ENCODE results near the gene C16orf54.
"Not testable (repeated sequence)": the region's sequence is repeated elsewhere in the genome, so short reads cannot be mapped to it uniquely, and the experiment has no call there.

The C16orf54 gene

DNA sequence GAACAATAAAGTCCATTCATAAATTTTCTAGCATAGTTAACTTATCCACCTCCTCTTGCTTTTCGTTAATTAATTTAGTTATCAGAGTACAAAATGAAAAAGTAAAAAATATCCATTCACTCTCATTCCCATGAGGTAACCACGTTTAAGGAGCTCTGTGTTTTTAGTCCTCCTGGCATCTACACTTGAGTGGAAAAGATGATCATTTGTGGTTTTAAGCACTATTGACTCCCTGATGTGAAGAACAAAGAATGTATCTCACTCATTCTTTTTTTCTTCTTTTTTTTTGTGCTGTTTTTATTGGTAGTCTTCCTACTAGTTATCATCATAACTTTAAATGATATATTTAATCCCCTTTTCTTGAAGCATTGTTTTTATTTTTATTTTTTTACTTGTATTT lies 40.8 kb downstream of the C16orf54 start:
- DNase-seq: no peak

DNA sequence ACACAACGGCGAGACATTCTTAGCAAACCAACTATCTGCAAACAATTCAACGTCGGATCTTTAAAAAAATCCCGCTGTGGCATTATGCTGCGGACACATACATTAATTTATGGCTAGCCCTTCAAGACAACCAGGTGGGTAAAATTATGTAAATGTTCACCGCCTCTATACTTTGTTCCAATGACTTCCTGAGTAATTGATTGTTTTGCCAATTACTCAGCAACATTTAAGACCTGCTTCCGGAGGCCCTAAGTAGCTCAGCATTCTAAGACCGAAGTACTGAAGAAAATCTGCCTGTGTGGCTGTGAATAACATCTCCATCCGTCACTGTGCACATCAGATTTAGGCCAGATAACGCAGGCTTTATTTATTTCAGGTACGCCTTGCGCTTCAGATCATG lies 43.5 kb downstream of the C16orf54 start:
- no peak for DNase-seq

GRCh38 chr16:29701214-29701555 lies 44.6 kb downstream of the C16orf54 start:
- DNase-seq: no peak

DNA sequence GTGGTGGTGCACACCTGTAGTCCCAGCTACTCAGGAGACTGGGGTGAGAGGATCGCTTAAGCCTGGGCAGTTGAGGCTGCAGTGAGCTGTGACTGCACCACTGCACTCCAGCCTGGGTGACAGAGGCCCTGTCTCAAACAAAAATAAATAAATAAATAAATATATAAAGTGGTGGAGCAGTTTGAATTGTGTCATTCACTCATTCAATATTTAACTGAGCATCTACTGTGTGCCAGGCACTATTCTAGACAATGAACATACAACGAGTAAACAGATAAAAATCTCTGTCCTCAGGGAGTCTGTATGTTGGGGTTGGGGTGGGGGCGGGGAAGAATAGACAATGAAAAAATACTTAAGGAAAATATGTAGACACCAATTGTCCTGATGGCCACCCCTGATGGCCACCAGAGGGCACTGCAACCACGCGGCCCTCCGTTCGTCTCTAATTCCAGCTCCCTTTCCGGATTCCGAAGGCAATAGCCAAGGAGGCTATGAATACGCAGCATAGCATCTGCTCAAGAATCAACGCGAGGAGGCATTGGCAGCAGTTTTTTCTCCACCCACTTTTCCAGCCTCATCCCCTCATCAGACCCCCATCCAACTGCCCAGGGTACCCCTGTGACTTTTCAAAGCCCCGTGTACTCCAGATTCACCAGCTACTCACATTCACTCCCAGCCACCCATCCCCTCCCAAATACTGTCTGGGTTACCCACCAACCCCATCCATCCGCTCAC lies 45.4 kb downstream of the C16orf54 start:
- peak; percentile 83 for DNase-seq

DNA sequence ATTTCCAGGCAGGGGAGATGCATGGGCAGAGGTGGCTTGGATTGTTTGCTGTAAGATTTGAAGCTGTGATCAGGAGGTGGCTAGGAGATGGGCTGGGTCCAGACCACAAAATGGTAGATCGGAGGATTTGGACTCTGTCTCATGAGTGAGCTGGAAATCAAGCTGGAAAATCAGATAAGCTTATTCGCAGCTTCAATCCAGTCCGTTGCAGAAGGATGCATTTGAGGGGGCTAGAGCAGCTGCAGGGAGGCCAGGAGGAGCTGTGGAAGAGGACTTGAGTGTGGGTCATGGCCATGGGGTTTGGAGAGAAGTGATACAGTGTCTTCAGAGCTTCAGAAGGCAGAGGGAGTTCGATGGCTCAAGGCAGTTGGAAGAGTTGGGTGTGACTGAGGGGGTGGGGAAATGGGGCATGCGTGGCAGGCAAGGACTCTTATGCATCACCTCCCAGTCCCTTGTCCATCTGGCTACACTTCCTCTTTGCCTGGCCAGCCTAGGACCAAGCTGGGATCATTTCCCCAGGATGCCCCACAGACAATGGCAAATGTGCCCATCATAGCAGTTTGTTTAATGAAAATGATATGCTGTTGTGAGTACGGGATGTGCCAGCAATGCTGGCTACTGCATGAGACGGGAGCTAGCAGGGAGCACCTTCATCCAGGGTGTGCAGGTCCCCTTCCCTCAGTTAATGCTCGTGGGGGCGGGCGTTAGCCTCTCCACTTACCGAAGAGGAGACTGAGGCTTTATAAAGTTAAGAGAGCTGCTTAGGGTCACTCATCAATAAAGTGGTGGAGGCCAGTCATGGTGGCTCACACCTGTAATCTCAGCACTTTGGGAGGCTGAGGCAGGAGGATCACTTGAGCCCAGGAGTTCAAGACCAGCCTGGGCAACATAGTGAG lies 46.2 kb downstream of the C16orf54 start:
- DNase-seq: no peak

GRCh38 chr16:29698484-29699323 lies 47.1 kb downstream of the C16orf54 start:
- DNase-seq: no peak

DNA sequence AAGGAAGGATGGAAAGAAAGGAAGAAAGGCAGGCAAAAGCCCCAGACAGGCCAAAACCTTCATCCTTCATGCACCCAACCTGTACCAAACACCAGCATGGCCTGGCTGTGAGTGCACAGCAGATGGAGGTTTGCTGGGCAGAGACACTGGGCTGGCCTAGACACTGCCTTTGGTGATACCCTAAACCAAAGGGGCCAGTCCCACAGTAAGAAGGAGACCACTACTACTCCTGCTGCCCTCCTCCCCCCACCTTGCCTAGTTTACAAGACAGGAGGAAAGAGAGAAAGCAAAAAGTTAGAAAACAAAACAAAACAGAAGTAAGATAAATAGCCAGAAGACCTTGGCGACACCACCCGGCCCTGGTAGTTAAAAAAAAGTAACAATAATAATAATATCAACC lies 47.7 kb downstream of the C16orf54 start:
- no peak for DNase-seq

GRCh38 chr16:29697391-29697790 lies 48.4 kb downstream of the C16orf54 start:
- DNase-seq: no peak

GRCh38 chr16:29696881-29697331 lies 48.9 kb downstream of the C16orf54 start:
- DNase-seq: no peak

DNA sequence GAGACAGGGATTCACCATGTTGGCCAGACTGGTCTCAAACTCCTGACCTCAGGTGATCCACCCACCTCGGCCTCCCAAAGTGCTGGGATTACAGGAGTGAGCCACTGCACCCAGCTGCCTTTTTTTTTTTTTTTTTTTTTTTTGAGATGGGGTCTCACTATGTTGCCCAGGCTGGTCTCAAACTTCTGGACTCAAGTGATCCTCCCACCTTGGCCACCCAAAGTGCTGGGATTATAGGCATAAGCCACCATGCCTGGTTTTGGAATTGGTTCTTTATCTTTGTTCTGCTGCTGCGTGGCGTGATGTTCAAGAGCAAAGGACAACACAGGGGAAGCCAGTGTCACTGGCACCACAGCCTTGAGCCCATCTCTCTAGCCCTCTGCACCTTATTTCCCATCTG lies 50.1 kb downstream of the C16orf54 start:
- DNase-seq: not testable (repeated sequence)

DNA sequence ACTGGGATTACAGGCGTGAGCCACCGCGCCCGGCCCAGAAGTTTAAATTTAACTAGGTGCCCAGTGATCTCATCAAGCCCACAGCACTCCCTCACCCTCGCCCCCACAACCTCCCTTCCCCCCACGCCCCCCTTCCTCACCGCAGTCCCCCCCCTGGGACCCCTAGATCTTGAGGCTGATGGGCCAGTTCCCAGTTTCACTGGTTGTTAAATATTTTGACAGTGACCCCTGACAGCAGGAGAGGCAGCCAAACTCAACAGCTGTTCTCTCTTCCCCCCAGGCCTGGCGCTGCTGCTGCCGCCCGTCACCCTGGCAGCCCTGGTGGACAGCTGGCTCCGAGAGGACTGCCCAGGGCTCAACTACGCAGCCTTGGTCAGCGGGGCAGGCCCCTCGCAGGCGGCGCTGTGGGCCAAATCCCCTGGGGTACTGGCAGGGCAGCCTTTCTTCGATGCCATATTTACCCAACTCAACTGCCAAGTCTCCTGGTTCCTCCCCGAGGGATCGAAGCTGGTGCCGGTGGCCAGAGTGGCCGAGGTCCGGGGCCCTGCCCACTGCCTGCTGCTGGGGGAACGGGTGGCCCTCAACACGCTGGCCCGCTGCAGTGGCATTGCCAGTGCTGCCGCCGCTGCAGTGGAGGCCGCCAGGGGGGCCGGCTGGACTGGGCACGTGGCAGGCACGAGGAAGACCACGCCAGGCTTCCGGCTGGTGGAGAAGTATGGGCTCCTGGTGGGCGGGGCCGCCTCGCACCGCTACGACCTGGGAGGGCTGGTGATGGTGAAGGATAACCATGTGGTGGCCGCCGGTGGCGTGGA lies 51.2 kb downstream of the C16orf54 start:
- DNase-seq: no peak

DNA sequence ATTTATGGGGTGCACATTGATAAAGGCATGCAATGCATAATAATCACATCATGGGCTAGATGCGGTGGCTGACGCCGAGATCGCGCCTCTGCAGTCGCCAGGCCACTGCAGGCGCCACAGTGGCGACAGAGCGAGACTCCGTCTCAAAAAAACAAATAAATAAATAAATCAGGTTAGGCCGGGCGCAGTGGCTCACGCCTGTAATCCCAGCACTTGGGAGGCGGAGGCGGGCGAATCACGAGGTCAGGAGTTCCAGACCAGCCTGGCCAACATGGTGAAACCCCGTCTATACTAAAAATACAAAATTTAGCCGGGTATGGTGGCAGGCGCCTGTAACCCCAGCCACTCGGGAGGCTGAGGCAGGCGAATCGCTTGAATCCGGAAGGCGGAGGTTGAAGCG lies 53.2 kb downstream of the C16orf54 start:
- DNase-seq: not testable (repeated sequence)

All from HCEC 1CT (cell line).